ENCODE measurements around the gene ALDH3B2.

DNA sequence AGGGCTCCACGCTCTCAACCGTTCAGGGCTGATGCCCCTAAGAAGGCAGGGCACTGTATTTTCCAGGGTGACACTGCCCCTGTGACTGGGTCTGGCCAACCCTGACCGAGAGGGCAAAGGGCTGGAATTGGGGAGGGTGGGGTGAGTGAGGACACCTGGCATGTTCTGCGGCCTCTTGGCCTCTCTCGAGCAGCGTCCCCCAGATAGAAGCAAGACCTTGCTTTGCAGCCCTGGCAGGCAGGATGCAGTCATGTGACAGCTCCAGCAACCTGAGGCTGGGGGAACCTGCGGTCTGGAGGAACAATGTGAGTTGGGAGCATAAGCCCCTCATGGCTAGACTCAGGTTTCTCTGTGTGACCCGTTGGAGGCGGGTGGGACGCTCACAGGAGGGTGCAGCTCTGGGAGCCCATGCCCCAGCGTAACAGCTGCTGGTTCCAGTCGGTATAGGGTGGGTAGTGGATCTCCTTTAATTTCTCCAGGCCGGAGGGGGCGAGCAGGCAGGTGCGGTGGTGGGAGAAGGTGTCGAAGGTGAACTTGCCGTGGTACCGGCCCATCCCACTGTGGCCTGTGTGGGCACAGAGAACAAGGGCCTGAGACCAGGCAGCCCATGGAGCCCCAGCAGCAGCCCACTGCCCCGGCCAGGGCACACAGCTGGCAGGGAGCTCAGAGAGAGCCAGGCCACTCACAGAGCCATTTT lies 11.4 kb downstream of the ALDH3B2 start:
- TF ChIP-seq, protein P1, sequence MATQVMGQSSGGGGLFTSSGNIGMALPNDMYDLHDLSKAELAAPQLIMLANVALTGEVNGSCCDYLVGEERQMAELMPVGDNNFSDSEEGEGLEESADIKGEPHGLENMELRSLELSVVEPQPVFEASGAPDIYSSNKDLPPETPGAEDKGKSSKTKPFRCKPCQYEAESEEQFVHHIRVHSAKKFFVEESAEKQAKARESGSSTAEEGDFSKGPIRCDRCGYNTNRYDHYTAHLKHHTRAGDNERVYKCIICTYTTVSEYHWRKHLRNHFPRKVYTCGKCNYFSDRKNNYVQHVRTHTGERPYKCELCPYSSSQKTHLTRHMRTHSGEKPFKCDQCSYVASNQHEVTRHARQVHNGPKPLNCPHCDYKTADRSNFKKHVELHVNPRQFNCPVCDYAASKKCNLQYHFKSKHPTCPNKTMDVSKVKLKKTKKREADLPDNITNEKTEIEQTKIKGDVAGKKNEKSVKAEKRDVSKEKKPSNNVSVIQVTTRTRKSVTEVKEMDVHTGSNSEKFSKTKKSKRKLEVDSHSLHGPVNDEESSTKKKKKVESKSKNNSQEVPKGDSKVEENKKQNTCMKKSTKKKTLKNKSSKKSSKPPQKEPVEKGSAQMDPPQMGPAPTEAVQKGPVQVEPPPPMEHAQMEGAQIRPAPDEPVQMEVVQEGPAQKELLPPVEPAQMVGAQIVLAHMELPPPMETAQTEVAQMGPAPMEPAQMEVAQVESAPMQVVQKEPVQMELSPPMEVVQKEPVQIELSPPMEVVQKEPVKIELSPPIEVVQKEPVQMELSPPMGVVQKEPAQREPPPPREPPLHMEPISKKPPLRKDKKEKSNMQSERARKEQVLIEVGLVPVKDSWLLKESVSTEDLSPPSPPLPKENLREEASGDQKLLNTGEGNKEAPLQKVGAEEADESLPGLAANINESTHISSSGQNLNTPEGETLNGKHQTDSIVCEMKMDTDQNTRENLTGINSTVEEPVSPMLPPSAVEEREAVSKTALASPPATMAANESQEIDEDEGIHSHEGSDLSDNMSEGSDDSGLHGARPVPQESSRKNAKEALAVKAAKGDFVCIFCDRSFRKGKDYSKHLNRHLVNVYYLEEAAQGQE (IDR thresholded peaks at IDR 0.05; ENCODE audit: insufficient read depth in 1 of 2, low read depth in 2 of 2, low read length in 2 of 2): no peak
- no peak for TF ChIP-seq POLR2AphosphoS5 (IDR thresholded peaks at IDR 0.05; ENCODE audit: low read depth, low read length)
- TF ChIP-seq TAF1 (IDR thresholded peaks at IDR 0.05; ENCODE audit: borderline replicate concordance, insufficient read depth, low read length): no peak
- TF ChIP-seq FOXP2 (optimal IDR thresholded peaks at IDR 0.05; ENCODE audit: borderline replicate concordance, extremely low read depth, extremely low read length, insufficient read depth): no peak

Measured in PFSK-1 (cell line).